NCI-H748 (cell line): ENCODE data around the gene DCST2.

ENCODE experiments used
- DNase-seq: peaks from one replicate; lab custom pipeline; 2025; ENCODE audit not compliant: unreplicated experiment; lab: John Stamatoyannopoulos, UW

Gene DCST2

DNA sequence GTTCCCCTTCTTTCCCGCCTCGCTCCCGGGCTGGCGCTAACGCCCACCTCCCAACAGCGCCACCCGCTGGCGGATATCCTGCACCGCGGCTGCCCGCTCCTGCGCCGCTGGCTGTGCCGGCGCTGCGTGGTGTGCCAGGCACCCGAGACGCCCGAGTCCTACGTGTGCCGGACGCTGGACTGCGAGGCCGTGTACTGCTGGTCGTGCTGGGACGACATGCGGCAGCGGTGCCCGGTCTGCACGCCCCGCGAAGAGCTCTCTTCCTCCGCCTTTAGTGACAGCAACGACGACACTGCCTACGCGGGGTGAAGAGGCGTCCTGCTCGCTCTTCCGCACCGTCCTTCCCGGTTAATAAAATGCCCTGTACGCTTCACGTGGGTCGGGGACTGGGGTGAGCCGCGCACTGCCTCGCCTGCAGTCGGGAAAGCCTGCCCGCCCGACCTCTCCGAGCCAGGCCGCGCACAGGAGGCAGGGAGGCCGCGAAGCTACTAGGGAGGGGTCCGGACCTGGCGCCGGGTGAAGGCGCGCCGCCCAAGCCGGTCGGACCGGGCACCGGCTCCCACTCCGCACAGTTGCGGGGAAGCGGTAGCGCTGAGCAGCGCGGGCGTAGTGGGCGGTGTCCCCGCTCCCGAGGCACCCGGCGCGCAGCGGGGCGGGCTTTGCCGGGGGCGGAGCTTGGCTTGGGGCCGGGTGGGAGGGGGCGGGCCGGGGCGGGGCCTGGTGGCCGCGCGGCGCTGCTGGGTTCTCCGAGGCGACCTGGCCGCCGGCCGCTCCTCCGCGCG is 17.2 kb upstream of the DCST2 start, which contains the start of gene ADAM15:
ADAM15 (plus strand) TSS at position 757 of the 782 bp plus-strand sequence. CDS start 71 bp downstream, outside the sequence.
- peak; percentile 95 for DNase-seq

DNA sequence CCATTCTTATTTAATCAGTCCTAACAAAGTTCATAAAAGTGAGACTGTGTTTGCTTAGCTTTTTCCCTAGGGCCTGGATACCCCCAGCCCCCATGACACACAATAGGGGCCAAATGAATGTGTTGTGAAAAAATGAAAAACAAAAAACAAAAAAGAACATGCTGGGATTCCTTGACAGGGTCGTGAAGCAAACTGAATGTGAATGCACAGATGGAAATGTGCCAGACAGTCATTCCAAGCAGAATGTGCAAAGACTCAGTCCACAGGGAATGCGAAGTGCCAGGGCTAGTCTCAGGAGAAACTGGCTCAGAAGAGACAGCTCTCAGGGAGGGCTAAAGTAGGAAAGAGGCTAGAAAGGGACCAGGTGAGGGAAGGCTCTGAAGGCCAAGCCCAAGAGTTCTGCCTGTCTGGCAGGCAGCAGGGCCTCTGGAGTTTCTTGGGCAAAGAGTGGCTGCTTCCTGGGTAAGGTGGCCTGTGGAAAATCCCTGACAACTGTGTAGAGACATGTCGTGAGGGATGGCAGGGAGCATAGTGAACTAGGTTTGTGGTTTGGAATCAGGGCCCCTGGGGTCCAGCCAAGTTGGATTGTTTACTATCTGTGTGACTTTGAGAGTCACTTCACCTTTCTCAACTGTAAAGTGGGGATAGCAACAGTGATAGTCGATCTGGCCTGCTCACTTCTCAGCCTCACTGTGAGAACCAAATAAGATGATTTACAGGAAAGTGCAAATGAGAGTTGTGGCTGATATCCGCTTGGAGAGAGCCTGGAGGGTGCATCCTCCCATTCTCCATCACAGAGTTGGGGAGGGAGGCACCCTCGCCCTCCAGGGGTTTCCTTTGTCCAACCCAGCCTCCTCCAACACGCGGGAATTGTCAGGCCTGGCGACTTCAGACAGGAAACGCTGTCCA is 16.3 kb upstream of the DCST2 start:
- peak; percentile 39 for DNase-seq

DNA sequence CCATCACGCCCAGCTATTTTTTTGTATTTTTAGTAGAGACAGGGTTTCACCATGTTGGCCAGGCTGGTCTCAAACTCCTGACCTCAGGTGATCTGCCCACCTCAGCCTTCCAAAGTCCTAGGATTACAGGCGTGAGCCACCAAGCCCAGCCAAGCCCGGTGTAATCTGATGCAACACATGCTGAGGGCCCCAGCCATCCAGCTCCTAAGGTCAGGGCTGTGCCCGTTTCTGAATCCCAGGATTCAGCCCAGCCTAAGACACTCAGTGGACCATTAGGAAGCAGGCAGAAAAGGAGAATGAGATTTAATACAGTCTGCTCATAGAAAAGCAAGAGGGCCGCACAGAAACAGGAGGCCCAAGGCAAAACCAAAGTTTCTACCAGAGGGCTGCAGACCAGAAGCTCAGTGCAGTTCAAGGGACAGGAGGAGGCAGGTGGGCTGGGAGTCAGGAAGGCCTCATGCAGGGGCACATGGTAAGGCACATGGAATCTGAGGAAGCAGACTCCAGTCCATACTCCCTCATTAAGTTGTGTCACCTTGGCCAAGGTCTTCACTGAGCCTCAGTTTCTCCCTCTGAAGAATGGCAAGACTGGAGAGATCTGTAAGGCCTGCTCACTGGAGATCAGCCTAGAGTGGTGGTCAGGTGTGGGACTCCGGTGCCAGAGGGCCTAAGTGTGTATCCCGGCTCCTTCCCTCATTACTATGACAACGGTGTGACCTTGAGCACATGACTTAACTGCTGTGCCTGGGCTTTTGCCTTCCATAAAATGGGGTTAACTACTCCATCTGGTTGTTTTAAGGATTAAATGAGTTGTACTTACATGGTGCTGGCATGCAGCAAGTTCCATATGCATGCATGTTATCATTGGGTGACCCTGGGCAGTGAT is 15.1 kb upstream of the DCST2 start:
- DNase-seq, result no peak

DNA sequence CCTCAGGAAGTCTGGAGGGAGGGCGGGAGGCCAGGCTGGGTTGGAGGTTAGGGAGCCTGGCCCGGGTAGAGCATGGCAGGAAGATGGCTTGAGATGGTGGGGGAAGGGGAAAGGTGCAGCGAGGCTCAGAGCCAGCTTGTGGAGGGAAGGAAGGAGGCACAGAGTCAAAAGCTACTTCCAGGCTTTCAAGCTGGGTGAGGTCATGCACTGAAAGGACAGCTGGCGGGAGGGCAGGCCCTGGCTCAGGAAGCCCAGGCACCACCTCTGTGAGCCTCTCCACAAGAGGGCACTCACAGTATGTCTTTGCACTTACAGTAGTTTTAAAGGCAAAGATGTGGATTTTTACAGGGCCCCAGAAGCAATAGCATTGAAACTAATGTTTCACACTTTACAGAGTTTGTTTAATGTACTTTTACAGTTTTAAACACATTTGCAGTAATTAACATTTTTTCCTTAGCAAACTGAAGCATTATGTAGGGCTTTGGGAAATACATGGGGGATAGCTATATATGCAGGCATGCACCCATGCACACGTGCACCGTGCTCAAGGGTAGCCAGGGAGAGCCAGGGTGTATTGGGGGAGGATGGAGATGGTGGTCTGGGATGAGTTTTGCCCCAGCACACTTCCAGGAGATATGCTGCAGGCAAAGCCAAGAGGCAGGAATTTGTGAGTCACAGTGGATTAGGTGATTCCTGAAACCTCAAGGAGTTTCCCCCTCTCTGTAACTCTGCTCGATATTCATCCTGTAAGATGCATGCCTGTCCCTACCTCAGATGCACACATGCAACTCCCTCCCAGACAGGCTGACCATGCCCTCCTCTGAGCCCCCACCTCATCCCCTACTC is 11.5 kb upstream of the DCST2 start:
- DNase-seq, result peak; percentile 61

DNA sequence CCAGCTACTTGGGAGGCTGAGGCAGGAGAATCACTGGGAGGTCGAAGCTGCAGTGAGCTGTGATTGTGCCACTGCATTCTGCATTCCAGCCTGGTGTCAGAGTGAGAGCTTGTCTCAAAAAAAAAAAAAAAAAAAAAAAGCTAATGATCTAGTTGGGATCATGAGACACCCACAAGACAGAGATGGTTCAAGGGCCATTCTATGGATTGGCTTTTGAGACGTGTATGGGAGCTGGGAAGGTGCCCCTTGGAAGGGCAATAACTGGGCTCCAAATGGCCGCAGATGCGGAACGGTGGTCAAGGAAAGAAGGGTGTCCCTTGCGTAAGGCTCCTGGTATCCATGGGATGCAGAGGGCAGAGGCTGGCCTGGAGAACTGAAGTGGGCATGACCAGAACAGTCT is 10.8 kb upstream of the DCST2 start:
- no peak for DNase-seq

DNA sequence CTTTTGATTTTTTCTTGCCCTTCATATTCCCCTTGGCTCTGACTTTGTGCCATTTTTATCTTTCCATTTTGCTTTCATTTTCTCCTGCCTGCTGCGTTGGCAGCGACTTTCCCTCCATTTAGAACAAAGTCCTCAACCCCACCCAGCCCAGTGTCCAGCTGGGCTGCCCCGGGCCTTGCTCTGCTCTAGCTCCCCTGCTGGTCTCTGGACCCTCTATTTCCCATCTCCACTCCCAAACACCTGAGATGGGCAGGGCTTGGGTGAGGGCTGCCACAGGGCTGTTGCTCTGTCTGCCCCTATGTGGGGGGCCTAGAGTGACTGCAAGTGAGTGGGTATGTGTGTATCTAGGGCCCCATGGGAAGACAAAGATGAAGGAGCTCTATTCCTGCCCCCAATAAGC is 10.2 kb upstream of the DCST2 start:
- no peak for DNase-seq

DNA sequence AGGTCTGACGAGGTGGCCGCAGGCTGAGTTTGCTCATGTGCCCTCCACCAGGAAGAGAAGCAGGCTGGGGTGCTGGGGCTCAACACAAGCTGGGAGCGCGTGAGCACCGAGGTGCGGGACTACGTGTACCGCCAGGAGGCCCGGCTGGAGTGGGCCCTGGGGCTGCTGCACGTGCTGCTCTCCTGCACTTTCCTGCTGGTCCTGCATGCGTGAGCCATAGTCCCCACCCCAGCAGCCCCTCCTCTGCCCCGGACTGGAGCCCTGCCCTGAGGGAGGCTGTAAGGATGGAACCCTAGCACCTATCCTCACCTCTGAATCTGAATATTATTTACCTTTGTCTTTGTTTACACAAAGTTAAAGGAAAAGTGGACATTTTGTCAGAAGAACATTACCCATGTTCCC is 9.7 kb upstream of the DCST2 start:
- DNase-seq, result no peak

DNA sequence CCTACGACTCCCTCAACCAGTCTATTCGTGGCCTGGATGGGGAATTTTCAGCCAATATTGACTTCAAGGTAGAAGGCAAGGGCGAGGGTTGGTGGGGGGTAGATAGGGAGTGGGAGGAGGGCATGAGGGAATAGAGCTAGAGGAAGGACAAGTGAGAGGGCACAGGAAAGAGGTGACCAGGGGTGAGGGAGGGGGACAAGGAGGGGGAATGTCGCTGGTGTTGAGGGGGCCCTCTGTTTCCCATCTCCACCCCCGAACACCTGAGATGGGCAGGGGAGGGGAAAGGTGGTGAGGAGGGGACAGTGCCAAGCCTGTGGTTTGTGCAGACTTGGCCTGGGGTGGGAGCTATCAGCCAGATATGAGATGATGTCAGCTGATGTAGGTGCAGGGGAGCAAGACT is 9.2 kb upstream of the DCST2 start:
- DNase-seq, result no peak

DNA sequence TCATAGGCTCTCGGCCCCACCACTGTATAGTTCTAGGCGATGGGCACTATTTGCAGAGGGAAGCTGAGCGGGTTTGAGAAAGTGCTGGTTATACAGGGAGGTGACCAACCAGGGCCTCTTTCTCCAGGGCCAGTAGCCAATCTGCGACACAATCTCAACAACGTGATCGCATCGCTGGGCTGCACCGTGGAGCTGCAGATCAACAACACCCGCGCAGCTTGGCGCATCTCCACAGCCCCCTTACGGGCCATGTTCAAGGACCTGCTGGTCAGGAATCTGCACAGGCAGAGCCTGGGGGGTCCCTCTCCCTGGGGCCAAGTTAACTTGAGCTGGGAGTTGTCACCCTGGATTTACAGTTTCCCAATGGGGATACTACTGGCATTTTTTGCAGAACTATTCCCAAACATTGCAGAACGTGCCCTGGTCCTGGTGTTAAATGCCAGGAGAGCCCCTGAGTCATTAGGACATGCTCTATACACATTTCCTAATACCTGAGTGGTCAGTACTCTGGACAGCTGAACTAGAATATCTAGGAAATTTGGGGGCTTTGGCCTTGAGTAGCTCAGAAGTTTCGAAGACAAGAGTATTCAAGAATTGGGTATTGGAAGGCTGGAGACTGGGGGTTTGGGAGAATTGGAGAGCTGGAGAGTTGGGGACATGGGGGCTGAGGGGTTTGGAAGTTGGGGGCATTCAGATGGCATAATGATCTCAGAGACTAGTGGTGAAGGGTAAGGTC is 6.9 kb upstream of the DCST2 start:
- DNase-seq, result no peak

DNA sequence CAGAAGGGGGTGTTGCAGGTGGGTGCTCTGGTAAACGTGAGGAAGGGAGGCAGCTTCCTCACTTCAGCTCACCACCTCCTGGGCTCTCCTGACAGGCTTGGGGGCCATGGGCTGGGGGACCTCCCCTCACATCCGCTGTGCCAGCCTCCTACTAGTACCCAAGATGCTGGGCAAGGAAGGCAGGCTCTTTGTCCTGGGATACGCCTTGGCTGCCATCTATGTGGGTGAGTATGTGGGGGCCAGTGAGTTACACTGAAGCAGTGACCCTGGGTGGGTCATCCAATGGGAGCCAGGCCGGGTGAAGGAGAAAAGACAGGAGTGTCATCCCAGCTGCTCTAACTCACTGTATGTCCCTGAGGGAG is 5.7 kb upstream of the DCST2 start:
- no peak for DNase-seq

DNA sequence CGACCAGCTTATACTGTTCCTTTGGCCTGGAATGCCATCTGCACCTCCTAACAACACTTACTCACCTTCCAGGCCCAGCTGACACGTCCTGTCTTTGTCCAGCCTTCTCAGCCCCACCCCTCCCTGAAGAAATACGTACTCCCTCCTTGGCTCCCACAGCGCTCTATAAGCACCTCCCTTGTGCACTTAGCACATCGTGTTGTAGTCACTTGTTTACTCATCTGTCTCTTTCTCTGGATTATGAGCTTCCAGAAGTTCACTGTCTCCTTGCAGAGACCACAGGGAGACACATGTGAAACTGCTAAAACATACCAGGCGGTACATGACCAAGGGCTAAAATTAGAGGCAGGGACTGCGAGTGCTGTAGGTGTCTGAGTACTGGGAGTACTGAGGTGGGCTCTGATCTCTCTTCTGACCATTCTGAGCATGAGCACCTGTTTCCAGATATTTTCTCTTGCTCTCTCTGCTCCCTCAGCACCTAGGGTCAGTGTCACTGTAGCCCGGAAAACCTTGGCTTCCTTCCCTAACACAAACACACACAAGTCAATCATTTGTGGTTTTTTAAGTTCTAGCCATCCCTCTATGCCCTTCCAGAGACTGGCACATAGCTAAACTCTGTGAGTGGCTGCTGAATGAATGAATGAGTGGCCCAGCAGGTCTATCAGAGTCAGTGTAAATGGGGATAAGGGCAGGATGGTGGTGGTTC is 5.2 kb upstream of the DCST2 start:
- no peak for DNase-seq

DNA sequence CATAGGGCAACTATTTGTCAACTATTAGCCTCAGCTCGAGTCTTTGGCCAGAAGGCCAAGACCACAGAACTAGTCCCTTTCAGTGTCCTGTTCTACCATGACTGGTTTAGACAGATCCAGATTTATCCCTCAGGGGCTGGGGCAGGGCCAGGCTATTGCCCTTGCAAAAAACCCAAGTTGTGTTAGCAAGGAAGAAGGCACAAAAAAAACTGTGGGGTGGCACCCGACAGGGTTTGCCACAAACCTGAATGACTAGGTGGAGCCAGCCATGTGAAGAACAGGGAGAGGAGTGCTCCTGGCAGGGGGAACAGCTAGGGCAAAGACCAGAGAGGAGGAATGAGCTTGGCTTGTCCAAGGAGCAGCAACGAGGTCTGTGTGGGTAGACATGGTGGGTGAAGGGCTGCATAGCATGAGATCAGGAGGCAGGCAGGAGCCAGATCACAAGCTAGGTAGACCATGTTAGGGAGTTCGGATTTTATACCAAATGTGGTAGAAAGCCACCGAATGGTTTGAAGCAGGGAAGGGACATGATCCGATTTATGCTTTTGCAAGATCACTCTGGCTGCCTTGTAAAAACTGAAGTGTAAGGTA is 4.4 kb upstream of the DCST2 start:
- DNase-seq, result no peak

DNA sequence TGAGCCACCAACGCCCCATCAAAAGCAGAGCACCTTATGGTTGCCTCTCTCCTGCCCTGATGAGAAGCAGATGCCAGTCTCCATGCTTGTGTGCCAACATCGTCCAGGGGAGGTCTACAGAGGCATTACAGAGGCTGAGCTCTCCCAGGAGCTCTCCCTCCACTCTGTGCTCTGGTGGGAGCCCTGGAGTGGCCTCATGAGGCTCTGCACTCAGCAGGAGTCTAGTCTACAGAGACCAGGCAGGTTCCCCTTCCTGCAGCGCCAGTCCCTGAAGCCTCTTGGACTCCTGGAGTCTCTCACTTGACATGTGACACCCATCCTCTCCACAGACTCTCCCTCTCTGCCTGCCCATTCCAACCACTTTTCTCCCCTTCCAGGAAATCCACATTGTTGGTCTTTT is 3.5 kb upstream of the DCST2 start:
- DNase-seq, result no peak

DNA sequence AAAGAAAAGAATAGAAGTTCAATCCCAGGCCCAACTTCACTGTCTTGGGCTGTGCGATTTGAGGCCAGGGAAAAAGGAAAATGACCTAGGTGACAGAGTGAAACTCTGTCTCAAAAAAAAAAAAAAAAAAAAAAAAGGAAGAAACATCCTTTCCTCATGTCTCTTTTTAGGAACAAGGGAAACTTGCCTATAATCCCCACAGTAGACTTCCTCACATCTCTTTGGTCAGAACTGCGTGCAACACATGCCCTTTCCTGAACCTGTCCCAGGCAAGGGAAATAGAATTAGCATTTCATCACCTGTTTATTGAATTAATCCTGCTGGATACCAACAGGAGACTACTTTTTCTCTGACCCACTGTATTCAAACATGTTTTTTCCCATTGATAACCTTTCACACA is 2.4 kb upstream of the DCST2 start:
- no peak for DNase-seq

DNA sequence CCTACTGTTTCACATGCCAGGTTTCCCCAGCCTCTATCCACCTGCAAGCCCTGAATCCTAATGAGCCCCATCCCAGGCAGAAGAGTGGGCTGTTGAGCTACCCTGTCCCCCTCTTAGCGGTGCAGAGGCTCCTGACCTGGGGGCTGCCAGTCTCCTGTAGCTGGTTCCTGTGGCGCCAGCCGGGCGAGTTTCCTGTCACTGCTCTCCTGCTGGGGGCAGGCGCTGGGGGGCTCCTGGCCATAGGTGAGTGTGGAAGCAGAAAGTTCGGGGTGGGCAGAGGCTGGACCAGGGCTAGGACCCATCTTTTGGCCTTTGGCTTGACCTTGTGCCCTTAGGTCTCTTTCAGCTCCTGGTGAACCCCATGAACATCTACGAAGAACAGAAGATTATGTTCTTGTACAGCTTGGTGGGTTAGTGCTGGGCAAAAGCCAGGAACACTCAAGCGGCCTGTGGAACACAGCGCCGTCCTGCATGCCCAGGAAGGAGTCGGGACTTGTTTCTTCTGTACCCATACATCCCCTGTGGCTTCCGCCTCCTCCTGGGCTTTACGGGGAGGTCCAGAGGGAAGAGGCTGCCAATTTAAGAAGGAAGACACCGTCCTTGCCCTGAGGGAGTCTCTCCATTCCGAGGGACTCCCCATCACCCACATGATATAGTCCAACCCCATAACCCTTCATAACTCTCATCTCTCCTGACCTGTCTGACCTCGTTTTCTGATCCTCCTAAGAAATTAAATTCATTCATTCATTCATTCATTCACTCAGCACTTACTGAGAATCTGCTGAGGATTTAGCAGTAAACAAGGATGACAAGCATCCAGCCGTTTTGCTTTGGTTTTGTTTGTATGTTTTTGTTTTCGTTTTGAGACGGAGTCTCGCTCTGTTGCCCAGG is 982 bp upstream of the DCST2 start:
- DNase-seq, result no peak

DNA sequence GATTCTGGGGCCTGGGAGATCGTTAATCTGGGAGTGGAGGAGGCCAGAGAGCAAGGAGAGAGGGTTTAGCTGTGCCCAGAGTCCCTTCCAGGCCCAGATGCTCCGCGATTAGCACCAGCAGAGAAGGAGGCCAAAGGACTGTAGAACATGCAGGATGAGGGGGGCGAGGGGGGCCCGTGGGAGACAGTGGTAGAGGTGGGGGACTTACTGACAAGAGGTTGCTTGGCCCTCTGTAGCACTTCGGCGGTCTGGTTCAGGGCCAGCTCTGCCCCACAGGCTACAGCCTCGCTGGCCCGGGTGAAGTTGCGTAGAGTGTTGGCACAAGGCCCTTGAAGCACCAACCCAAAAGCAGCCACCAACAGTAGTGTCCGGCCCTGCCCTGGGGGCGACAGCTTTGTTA is 695 bp downstream of the DCST2 start:
- no peak for DNase-seq

DNA sequence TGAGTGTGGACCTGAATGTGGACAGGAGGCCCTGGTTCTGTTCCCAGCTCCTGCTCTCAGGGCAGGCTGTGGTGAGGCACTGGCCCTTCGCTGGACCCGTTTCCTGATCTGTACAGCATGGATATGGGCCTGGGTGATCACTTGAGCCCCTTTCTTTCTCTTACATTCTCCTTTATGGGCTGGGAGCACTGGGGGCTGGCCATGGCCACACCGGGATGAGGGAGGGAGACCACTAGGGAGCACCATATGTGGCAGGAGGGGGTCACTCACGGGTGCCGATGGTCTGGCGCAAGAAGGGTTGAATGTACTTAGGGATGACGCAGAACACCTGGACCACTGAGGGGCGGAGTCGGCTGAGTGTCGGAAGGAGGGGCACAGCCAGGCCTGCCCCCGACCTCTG is 2.7 kb downstream of the DCST2 start:
- no peak for DNase-seq
